ENCODE results near the gene OR6S1.
A peak's percentile ranks its signal among the peaks of the same experiment; 100 is the strongest.
"Not testable (repeated sequence)": the region's sequence is repeated elsewhere in the genome, so short reads cannot be mapped to it uniquely, and the experiment has no call there.

OR6S1 gene

DNA sequence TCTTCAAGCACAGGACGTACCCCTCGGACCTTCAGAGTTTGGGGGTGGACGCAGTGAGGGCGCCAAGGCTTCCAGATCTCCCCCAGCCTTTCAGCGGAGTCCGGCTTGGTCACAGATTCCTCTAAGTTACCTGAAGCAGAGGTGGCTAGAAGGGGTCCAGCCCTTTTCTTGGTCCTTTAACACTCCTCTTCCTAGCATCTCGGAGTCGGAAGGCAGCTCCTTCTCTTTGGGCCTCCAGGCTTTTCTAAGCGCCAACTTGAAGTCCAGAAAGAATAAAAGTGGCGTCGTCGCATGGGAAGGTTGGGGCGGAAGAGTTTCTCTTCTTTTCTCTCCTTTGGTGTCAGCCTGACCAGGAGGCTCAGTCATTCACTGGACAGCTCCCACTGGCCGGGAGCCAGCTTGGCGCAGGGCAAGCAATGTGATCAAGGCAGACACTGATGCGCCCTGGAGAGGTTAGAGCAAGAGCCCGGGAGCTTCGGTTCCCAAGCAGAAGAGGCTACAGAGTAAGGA, 9.6 kb downstream of the OR6S1 start:
- no peak for DNase-seq (ENCODE audit: low spot score)

DNA sequence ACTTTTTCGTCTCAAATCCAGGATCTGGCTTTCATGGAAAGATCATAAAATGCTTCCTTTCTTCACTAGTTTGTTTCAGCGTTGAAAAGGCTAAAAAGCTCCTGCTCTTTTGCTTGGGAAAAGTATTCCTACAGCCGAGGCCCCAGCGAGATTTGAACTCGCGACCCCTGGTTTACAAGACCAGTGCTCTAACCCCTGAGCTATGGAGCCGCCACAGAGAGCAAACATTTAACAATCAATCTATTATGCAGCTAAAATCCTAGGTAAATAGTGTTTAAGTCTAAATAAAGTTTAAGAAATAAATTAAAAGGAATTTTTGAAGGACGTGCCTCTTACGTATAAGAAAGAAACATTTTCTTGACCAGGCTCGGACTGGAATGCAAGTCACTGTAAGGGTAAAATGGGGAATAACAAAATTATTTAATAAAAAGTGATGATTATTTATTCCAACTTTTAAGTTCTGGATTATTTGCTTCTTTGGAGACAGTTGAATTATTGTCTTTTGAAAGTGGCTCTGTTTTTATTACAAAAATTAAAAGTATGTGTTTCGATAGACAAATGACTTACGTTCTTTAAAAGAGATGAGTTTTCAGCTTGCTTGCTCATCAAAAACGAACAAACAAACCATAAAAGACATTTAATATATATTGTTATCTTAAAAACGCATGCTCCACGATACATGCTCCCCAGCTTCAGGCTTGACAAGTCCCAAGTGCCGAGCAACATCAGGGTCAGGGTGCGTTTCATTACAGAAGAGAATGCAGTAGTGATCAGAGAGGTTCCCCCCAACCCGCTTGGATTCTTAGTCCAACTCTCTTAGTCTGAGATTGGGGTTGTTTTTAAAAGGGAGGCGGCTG, 10.2 kb downstream of the OR6S1 start:
- DNase-seq (ENCODE audit: low spot score) = no peak

DNA sequence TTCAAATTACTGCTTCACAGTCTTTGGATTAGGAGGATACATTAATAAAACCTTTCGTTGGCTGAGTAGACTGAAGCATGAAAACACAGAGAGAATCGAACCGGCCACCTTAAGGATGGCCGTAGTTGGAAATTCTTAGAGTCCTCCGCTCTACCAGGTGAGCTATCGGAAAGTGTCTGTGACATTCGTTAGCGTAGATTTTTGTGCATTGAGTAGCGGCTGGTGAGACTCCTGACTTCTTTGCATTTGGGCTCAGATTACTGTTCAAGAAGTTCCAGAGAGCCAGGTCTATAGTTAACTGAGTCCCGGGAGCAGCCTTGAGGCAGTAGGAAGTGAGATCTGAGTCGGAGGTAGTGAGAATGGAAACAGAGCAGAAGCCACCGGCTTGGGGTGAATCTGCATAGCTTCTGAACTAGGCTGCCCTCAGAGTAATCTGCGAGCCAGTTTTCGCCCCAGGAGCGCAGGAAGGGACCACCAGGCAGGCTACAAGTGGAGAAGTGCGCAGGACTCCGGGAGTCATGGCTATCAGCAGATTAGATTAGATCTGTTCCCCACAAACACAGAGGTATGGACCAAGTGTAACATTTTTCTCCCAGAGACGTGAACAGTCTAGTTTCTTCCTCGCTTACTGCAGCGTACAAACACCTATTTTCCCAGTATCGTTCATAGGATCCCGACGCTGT, 11.0 kb downstream of the OR6S1 start:
- no peak for DNase-seq (ENCODE audit: low spot score)

DNA sequence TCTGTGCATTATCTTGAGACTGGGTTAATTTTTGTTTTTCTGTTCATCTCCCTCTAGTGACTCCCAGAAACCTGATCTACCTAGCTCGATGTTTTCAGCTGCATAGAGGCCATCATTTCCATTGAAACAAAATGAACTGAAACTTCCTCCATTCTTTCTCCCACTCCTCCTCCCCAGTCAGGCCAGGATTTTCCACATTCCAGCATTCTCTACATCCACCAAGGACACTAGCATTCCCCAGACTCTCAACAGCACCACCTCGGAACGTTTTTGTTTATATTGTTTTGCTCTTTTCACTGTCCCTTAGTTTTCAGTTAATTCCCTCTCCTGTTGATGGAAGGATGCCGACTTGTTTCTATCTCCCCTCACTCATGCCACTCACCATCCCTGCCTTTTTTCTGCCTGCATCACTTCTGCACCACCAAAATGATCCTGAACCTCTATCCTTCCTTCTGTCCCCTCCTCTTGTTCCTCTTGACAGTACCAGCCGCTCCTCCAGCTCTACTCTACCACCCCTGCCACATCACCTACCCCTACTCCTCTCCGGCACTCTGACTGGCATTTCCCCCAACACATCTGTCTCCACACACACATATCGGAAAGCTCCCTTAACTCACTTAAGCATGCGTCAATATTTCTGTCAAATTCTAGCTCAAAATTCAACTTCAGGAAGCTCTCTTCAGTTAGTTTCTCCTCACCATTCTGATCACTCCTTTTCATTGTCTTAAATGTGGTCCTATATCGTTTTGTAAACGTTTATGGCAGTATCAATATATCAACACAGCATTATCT, 13.2 kb downstream of the OR6S1 start:
- DNase-seq (ENCODE audit: low spot score) = no peak

DNA sequence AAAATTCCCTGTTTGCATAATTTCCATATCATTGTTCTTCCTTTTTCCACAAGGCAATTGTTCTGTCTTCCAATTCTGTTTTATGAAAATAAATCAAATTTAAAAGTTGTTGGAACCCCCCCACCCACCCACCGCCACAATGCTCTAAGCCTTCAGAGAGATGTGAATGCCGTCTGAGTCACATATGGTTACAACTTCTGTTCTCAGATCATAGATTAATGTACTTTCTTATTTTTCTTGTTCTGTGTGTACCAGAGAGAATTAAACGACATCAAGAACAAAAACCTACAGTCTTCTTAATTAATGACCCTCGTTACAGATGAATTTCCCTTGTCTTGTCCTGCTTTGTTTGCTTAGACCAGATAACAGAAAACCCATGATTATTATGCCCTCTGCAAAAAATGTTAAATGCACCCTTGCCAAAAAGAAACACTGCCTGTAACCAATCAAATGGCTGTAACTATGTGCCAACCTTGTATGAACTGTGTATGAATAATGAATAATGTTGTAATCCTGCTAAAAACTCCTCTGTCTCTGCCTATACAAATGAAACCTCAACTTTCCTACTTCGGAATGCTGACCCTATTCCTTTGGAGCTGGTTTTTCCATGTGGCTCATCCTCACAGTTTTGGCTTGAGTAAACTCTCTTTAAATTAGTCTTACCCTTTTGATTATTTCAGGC, 14.0 kb downstream of the OR6S1 start:
- DNase-seq (ENCODE audit: low spot score) = no peak

DNA sequence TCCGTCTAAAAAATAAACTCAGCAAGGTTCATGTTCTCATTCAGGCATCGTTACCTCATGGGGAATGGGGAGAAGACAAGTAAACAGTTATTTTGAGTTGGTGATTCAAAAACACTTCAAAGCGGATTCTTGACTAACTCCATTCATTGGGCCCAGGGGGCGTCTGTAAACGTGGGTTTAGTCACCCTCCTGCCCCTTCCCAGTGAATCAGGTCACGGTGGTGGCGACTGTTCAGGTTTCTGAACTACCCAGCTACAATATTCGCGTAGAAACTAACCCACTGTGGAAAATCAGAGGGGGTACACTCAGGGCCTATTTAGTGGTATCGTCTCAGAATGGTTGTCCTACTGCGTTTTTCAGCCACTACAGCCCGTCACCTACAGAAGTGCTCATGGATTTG, 15.2 kb downstream of the OR6S1 start:
- DNase-seq (ENCODE audit: low spot score) = no peak

DNA sequence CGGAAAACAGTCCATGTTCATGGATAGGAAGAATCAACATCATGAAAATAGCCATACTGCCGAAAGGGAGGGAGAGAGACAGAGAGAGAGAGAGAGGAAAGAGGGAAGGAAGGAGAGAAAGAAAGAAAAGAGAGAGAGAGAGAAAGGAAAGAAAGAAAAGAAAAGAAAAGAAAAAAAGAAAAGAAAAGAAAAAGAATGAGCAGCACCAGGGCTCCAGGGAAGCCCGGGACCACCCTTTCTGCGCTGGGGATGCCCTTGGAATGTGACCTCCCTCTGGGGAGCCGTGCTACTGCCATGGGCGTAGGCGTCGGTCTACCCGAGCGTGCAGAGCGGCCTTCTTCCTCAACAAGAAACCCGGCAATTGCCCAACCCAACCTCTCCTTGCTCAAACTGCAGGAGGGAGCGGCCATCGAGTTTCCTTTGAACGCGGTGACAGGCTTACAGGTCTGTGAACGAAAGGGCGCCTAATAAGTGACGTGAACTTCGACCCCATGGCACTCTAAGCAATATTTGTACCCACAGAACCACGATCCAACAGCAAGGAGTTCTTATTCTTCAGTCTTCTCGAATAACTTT, 16.9 kb downstream of the OR6S1 start:
- DNase-seq (ENCODE audit: low spot score) = no peak

DNA sequence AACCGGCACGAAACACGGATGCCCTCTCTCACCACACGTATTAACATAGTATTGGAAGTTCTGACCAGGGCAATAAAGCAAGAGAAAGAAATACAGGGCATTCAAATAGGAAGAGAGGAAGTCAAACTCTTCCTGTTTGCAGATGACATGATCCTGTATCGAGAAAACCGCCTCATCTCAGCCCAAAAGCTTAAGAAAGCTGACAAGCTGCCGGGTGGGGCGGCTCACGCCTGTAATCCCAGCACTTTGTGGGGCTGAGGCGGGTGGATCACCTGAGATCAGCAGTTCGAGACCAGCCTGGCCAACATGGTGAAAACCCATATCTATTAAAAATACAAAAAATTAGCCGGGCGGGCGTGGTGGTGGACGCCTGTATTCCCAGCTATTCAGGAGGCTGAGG, 17.7 kb downstream of the OR6S1 start:
- DNase-seq (ENCODE audit: low spot score) = no peak

DNA sequence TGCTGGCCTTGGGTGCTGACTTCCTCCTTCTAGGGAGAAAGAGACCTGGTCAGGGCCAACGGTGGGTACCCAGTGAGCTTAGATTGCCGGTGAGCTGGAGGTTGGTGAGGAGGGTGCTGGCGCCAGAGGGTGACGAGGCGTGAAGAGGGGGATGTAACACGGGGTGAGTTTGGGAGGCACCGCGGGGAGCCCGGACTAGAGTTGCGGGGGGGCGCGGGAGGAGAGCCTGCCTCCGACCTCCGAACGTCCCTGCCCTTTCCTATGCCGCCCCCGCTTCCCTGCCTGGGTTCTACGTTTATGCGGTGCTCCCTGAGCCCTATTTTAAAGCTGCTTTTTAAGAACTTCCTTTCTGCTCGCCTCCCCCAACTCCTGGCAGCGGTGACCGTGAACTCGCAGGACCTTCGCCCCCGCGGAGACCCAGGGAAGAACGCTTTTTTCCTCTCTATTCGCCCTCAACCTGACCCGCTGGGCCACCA, 18.6 kb downstream of the OR6S1 start:
- DNase-seq (ENCODE audit: low spot score) = no peak

DNA sequence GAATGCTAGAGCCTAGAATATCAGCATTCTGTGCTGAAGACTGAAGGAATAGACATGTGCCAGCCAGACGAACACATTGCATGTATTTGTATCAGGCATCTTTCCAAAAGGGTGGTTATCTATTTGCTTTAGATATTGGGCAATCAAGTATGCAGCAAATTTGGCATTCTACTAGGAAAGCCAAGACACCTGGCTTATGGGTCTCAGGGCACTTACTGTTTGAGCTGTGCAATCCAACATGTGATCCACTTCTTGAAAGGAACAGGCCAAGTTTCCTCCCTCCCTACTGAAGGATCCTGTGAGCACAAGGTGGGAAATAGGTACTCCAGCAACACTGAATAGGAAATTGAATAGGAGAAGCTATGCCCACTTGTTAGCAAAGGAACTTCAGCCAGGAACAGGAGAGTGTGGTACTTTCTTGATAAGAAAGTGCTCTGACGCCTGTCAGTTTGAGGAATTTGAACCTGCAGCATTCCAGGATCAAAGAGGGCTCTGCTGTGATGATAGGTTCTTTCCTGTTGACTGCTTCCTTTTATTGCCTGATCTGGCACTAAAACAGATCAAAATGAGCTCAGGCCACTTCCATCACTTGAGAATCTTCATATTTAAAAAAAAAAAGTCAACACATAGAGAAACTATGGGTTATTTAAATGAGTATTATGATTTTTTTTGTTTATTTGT, 20.6 kb downstream of the OR6S1 start:
- no peak for DNase-seq (ENCODE audit: low spot score)

DNA sequence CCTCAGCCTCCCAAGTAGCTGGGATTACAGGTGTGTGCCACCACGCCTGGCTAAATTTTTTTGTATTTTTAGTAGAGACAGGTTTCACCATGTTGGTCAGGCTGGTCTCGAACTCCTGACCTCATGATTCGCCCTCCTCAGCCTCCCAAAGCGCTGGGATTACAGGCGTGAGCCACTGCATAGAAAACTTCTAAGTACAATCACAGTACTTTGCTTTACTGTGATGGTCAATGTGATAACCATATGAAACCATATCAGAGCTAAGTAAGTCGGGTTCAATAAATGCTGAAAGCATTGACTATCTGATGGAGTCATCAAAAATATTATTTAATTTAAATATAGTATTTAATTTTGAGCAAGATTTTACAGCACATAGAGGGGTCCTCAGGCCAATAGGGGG, 21.8 kb downstream of the OR6S1 start:
- DNase-seq (ENCODE audit: low spot score) = not testable (repeated sequence)

DNA sequence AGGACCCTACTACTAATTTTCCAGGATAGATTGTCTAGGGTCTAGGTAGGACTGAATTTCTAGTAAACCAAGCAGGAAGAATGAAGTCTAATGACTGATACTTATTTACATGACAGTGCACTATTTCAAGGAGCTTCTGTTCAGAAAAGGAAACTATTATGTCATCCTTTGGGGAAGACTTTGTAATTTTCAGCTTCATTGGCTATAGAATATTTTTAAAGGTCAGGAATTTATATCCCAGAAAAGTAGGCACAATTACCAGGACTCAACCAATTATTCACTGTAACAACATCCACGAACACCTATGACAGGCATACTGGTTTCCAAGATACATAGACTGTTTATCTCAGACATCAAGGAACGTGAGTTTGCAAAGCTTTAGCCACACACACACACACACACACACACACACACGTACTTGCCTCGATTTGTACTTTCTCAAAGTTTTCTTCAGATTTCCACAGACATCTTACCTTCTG, 23.2 kb downstream of the OR6S1 start:
- no peak for DNase-seq (ENCODE audit: low spot score)

DNA sequence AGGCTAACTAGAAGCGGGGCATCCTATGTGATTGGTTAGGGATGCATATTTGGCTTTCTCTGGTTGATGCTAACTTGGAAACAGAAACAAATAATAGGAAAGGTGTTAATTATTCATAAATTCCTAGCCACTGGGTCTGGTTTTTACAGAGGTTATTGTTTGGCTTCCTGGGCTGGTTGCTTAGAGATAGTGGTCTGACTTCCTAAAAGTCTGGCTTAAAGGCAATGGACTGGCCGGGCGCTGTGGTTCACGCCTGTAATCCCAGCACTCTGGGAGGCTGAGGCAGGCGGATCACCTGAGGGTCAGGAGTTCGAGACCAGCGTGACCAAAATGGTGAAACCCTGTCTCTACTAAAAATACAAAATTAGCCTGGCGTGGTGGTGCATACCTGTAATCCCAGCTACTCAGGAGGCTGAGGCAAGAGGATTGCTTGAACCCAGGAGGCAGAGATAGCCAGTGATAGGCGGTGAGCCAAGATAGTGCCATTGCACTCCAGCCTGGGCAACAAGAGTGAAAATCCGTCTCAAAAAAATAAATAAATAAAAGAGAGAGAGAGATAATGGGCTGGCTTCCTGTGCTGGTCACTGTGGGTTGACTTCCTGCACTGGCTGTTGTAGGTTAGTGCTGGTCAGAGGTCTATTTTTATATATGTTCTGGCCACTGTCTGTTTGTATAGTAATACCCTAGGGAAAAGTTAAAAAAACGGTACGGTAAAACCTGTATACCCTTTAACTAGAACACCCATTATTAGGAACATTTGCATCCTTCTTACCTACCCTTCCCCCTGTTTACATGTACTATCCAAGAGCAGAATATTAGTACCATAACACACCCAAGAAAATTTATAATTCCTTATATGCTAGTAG, 24.1 kb downstream of the OR6S1 start:
- DNase-seq (ENCODE audit: low spot score) = no peak

DNA sequence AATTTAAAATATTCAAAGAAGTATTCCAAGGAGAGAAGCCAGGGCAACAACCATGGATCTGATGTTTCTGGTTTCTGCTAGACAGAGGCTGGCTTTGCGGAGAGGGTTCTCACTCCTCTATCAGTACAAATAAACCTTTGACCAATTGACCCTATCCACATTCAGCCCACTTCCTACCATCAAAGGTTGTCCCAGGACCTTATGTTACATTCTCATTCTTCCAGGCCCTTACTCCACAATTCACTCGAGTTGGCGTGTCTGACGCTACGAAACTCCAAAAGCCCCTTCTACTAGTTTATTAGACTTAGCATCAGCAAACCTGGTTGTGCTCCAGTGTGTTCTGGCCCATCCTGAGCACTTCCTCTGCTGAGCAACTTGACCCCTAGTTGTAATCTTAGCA, 25.5 kb downstream of the OR6S1 start:
- no peak for DNase-seq (ENCODE audit: low spot score)

DNA sequence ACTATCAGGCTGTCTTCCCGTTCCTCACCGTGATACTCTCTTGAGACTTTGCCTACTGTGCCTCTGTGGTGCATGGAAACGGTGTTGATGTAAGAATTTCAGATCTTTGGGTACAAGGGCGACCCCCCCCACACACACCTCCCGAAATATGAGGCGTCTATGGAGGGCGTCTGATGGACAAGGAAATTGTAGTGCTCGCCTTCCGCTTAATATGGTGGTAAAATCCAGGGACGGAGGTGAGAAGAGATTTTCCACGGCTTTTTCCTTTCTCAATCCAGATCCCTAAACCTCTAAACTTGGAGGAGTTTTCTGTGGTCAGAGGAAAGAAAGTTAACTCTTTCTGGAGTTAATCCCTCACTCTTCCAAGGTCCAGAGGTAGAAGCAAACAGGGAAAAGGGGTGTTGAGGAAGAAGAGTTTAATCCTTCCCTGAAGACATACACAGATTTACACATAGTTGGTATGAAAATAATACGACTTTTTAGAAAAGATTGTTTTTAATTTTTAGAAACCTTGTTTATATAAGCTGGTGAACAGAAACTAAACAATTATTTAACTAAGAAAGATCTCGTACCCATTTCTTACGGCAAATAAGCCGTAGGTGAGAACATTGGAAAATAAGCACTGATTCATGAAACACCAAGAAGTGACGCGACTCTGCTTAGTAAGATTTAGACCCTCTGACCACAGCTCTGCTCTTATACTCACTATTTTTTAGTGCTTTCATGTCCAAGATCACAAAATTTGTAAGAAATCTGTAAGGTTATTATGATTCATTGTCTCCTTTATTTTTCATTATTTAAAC, 27.3 kb downstream of the OR6S1 start:
- no peak for DNase-seq (ENCODE audit: low spot score)

DNA sequence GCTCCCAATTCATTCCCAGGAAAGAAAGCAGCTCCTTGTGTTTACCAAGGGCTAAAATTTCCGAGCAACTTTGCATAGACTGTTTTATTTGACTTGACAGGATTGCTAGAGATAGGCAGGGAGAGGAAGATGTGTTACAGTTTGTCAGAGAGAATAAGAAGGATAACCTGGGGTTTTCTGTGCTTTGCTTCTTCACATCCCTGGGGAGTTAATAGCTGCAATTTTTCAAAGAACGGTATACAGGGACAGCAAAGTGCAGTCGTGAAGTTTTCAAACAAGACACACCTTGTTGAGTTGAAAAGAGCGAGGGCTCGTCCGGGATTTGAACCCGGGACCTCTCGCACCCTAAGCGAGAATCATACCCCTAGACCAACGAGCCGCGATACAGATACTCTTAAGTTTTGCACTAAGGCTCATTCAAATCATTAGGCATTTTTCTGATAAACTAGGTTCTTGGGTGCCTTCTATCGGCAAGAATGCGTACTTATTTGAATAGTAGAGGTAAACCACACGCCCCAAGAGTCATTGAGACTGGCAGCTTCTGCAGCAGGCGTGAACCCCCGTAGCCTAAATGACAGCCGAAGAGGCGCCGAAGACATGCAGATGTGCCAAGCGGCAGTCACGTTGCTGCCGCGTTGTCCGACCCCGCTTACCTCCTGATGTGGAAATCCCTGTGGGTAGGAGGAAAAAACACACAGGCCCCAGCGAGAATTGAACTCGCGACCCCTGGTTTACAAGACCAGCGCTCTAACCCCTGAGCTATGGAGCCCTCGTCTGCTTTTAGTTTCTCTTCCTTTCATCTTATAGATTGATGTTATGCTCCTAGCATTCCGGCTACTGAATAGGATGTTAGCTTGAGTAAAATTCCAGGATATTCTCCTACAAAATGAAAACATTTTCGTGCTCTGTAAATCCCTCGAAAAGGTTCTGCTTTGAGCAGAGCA, 28.1 kb downstream of the OR6S1 start:
- peak; percentile 77 for DNase-seq (ENCODE audit: low spot score)

DNA sequence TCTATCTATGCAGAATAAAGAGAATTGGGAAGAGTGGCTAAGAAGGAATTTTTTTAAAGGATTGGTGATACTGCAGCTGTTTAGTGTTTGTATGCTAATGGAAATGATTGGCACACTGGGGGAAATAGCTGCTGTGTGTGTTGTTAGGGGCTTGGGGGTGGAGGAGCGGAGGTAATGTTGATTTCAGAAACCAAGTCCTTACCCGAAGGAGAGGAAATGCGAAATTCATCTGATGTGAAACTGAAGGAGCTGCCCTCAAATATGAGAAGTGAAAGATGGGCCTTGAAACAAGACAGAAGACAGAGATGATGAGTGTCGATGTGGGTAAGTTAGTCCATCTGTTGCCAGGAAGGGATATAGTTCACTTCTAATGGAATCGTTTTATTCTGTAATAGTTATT, 29.1 kb downstream of the OR6S1 start:
- DNase-seq (ENCODE audit: low spot score) = no peak

DNA sequence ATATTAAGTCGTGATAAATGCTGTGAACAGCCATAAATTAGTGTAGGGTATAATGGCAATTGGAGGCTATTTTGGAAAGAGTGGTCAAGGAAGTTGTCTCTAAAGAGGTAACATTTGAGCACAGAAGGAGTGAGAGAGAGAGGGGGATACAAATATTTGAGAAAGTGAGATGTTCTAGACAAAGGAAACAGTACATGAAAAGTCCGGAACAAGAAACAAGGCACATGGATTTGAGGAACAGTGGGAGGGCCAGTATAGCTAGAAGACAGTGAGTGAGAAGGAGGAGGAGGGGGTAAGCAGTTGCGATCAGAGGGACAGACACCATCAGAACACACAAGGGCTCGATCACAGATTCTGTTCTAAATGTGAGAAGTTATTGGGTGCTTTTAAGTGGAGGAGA, 30.2 kb downstream of the OR6S1 start:
- DNase-seq (ENCODE audit: low spot score) = no peak
